Inflammatory macrophage treated with lipopolysaccharide for 1 hour (primary cell): ENCODE measurements around the gene HOXD12.

Source experiments
- DNase-seq, 2 donors: peaks; one replicate each; pipeline ENCODE4 v3.0.0-alpha.2; 2020 to 2022

Gene HOXD12

GRCh38 chr2:176099728-176100546, at the start of gene HOXD12:
Gene HOXD12, plus strand, starts transcription at chr2:176099795. Its CDS starts 7 bp downstream, at chr2:176099802.
- no peak for DNase-seq

- no peak for DNase-seq
These were observed 43.2 kb upstream of the HOXD12 start for GRCh38 chr2:176056406-176056805.

GRCh38 chr2:176063958-176064357, 35.6 kb upstream of the HOXD12 start:
- no peak for DNase-seq

GRCh38 chr2:176066645-176067588, 32.7 kb upstream of the HOXD12 start:
- no peak for DNase-seq

- no peak for DNase-seq
These were observed 31.8 kb upstream of the HOXD12 start for GRCh38 chr2:176067589-176068418.

- no peak for DNase-seq
These were observed 31.2 kb upstream of the HOXD12 start for GRCh38 chr2:176068419-176068832.

GRCh38 chr2:176071330-176072291, 28.0 kb upstream of the HOXD12 start:
- DNase-seq = no peak

- DNase-seq = no peak
These were observed 27.3 kb upstream of the HOXD12 start for GRCh38 chr2:176072292-176072669.

GRCh38 chr2:176072951-176073904, 26.4 kb upstream of the HOXD12 start:
- DNase-seq = no peak

- DNase-seq = no peak
These were observed 24.6 kb upstream of the HOXD12 start for GRCh38 chr2:176074919-176075425.

- DNase-seq = no peak
These were observed 24.1 kb upstream of the HOXD12 start for GRCh38 chr2:176075481-176075880.

- DNase-seq = no peak
These were observed 23.5 kb upstream of the HOXD12 start for GRCh38 chr2:176076063-176076462.

GRCh38 chr2:176076796-176077195, 22.8 kb upstream of the HOXD12 start:
- DNase-seq = no peak

- DNase-seq = no peak
These were observed 20.9 kb upstream of the HOXD12 start for GRCh38 chr2:176078541-176079284.

GRCh38 chr2:176079285-176079830, 20.2 kb upstream of the HOXD12 start:
- no peak for DNase-seq

GRCh38 chr2:176079831-176080539, 19.6 kb upstream of the HOXD12 start:
- DNase-seq = no peak

GRCh38 chr2:176080540-176081375, 18.8 kb upstream of the HOXD12 start:
- no peak for DNase-seq
